PC-9 (cell line): ENCODE measurements around the gene MTA3.

Experiments
- CTCF ChIP-seq: fragments of 200-600 bp; sonication (generic); conservative IDR thresholded peaks from 2 replicates; pipeline ENCODE4 v1.6.1; 2017; ENCODE audit warnings: mixed run types, antibody characterized with exemption, mild to moderate bottlenecking, moderate library complexity
- EZH2 ChIP-seq: fragments of 200-600 bp; sonication (generic); IDR thresholded peaks from 2 replicates; pipeline ENCODE4 v1.8.0; 2017; ENCODE audit warnings: antibody characterized with exemption, low read depth

- no peak for TF ChIP-seq CTCF
- no peak for TF ChIP-seq EZH2
Measured at GRCh38 chr2:42640261-42640660, 71.8 kb downstream of the MTA3 start.
